Measurements from ENCODE around the gene CPNE2.
"Not testable (repeated sequence)": the region's sequence is repeated elsewhere in the genome, so short reads cannot be mapped to it uniquely, and the experiment has no call there.

The CPNE2 gene

DNA sequence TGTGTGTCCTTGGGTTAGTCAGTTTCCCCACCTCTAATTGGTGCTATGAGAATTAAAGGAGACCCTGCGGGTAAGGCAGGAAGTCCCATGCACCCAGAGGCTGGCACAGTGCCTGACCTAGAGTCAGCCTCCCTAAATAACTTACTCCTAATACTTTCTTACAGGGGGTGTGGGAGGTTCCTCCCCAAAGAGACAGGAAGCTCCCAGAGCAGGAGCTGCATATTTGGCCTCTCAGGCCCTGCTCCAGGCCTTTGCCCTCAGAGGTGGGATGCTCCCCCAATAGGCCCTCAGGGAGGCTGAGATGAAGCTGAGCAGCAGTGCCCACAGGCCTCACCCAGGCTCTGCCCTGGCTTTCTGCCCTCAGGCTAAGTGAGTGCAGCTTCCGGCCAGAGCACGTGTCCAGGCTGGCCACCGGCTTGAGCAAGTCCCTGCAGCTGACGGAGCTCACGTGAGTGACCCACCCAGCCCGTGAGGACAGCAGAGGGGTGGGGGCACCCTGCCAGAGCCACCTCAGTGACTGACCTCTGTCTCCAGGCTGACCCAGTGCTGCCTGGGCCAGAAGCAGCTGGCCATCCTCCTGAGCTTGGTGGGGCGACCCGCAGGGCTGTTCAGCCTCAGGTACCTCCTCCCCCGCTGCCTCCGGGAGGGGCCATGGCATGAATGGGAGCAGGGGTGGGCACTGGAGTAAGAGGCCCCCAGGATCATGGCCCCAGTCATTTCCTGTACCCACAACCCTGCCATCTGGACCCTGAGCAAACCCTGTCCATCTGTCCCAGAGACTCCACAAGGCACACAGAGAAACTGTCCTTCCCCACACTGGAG is 31.1 kb upstream of the CPNE2 start:
- Mint-ChIP-seq H3K36me3 (peaks cover 3% of the 10 kb centered on the region), H3K9me3 (ENCODE audit: low read depth) (no peaks in the 10 kb centered on the region)

DNA sequence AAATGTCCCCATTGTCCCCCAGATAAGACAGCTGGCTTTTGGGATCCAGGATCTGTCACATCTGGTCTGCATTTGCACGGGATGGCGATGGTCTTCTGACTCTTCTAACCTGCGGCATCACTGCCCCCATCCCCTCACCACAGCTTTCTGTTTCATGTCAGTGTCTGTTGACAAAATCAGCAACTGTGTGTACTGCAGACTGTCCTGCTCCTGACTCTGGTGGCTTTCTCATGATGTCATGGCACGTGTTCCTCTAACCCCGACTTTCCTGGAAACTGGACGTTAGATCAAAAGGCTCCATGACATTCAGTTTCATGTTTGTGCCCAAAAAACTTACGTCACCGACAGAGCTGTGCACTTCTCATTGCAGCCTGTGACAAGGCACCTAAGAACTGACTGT is 30.1 kb upstream of the CPNE2 start:
- Mint-ChIP-seq H3K4me3 (no peak overlapping the region), H3K4me1 (ENCODE audit: low read depth) (peaks cover 38% of the 10 kb centered on the region), H3K9me3 (ENCODE audit: low read depth) (no peaks in the 10 kb centered on the region), H3K27ac (peak overlapping the region; percentile 85), H3K27me3 (no peaks in the 10 kb centered on the region), H3K36me3 (peaks cover 3% of the 10 kb centered on the region)

More for the DNA sequence above, 31.1 kb upstream of the CPNE2 start:
- peak overlapping the region; percentile 85 for H3K27ac Mint-ChIP-seq
- H3K4me1 Mint-ChIP-seq (ENCODE audit: low read depth): peaks cover 34% of the 10 kb centered on the region
- no peaks in the 10 kb centered on the region for H3K27me3 Mint-ChIP-seq
- no peak overlapping the region for H3K4me3 Mint-ChIP-seq

DNA sequence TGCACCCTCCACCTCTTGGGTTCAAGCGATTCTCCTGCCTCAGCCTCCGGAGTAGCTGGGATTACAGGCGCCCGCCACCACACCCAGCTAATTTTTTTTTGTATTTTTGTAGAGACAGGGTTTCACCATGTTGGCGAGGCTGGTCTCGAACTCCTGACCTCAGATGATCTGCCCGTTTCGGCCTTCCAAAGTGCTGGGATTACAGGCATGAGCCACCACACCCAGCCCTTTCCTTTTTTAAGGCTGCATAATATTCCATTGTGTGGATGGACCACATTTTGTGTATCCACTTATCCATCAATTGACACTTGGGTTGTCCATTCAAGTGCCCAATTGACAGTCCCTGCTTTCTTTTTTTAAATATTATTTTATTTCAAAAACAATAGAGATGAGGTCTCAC is 29.2 kb upstream of the CPNE2 start:
- not testable (repeated sequence) for H3K36me3 Mint-ChIP-seq; H3K4me3 Mint-ChIP-seq; H3K27ac Mint-ChIP-seq; H3K27me3 Mint-ChIP-seq; H3K9me3 Mint-ChIP-seq (ENCODE audit: low read depth)
- H3K4me1 Mint-ChIP-seq (ENCODE audit: low read depth): peaks cover 32% of the 10 kb centered on the region

DNA sequence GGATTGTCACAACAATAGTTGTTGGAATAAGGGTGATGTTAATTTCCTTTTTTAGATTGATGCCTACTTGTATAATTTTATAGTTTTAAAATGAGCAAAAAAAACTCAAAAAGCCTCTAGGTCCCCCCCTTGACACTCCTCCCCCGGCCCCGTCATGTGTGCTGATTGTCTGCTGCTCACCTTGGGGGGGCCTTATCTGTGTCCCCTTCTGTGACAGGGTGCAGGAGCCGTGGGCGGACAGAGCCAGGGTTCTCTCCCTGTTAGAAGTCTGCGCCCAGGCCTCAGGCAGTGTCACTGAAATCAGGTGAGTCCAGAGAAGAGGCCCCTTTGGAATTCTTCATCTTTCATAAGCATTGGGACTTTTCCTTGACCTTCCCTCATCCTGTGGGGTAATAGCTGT is 27.4 kb upstream of the CPNE2 start:
- H3K27me3 Mint-ChIP-seq: no peaks in the 10 kb centered on the region
- no peaks in the 10 kb centered on the region for H3K9me3 Mint-ChIP-seq (ENCODE audit: low read depth)
- no peak overlapping the region for H3K4me3 Mint-ChIP-seq
- peak overlapping the region; percentile 46 for H3K27ac Mint-ChIP-seq
- H3K4me1 Mint-ChIP-seq (ENCODE audit: low read depth): peaks cover 32% of the 10 kb centered on the region
- peaks cover 3% of the 10 kb centered on the region for H3K36me3 Mint-ChIP-seq

DNA sequence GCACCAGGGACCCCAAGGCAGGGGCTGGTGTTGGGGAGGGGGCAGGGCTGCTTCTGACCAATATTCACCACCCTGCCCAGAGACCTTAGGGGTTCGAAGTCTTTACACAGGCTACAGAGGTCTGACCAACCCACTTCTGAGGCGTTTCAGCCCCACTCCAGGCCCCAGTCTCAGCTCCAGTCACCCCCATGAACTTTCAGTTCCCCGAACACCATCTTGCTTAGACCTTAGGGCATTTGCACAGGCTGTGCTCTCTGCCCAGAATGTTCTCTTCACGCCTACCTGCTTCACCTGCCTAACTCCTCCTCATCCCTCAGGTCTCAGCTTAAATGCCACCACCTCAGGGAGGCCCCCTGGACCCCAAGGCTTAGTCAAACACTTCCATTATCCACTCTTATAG is 25.8 kb upstream of the CPNE2 start:
- H3K9me3 Mint-ChIP-seq (ENCODE audit: low read depth): no peaks in the 10 kb centered on the region
- H3K27ac Mint-ChIP-seq: peak overlapping the region; percentile 66
- H3K4me3 Mint-ChIP-seq: no peak overlapping the region
- H3K4me1 Mint-ChIP-seq (ENCODE audit: low read depth): peaks cover 24% of the 10 kb centered on the region
- H3K36me3 Mint-ChIP-seq: peaks cover 3% of the 10 kb centered on the region
- no peaks in the 10 kb centered on the region for H3K27me3 Mint-ChIP-seq

DNA sequence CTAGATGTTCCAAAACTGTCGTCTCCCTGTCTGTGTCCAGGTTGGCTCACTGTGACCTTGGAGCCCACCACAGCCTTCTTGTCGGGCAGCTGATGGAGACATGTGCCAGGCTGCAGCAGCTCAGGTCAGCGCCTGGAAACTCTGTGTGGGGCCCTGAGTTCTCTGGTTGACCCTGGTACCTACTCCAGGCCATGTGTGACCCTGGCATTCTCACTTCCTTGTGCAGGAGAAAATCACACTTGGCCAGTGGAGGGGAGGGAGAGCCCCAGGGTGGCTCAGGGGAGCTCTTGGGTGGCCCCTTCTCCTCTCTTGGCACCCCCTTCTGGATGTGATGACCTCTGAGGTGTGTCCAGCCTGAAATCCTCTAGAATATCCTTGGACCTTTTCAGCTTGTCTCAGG is 25.0 kb upstream of the CPNE2 start:
- Mint-ChIP-seq H3K36me3 (peaks cover 3% of the 10 kb centered on the region), H3K4me1 (ENCODE audit: low read depth) (peaks cover 24% of the 10 kb centered on the region), H3K27me3 (no peaks in the 10 kb centered on the region), H3K9me3 (ENCODE audit: low read depth) (no peaks in the 10 kb centered on the region), H3K27ac (peak overlapping the region; percentile 72), H3K4me3 (no peak overlapping the region)

DNA sequence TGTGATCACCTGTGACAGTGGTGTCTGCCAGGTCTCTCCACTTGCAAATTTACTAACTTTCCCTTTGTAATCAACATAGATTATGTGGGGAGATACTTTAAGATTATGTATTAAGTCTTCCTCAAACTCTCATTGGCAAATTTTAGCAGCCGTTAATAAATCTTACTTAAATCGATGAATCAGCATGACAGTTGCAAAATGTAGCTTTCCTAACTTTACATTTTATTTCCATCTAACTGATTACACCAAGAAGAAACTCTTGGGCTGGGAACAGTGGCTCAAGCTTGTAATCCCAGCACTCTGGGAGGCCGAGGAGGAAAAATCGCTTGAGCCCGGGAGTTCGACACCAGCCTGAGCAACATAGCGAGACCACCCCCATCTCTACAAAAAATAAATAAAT is 23.3 kb upstream of the CPNE2 start:
- Mint-ChIP-seq H3K4me3 (no peak overlapping the region), H3K9me3 (ENCODE audit: low read depth) (no peaks in the 10 kb centered on the region), H3K36me3 (no peaks in the 10 kb centered on the region), H3K27me3 (no peaks in the 10 kb centered on the region), H3K27ac (peak overlapping the region; percentile 61), H3K4me1 (ENCODE audit: low read depth) (peaks cover 25% of the 10 kb centered on the region)

DNA sequence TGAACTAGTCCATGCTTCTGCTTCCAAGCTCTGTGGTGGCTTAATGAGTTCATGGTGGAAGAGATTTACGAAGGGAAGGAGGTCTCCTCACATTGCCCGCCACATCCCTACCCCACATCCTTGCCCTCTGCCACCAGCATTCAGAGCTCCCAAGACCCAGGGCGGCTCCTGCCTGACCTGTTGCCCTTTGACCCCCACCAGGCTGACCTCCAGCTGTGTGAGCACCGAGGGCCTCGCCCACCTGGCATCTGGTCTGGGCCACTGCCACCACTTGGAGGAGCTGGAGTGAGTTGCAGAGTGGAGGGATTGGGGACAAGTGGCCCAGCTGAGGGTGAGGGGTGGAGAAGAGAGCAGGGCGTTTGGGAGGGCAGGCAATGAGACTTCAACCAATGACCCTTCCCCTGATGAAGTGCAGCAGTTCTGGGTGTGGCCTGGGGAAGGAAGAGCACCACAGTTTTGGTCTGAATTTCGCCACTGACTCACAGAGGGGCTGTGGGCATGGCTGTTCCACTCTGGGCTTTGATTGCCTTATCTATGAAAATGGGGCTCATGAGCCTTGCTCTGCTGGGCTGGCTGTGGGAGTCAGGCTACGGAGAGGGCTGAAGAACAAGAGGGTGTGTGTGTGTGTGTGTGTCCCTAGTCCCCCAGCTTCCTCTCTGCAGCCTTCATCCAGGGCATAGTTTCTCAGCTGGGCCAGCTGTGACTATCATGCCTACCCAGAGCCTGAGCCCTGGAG is 22.6 kb upstream of the CPNE2 start:
- no peak overlapping the region for H3K4me3 Mint-ChIP-seq
- H3K27me3 Mint-ChIP-seq: no peaks in the 10 kb centered on the region
- H3K36me3 Mint-ChIP-seq: no peaks in the 10 kb centered on the region
- H3K27ac Mint-ChIP-seq: peak overlapping the region; percentile 86
- H3K4me1 Mint-ChIP-seq (ENCODE audit: low read depth): peaks cover 25% of the 10 kb centered on the region
- H3K9me3 Mint-ChIP-seq (ENCODE audit: low read depth): no peaks in the 10 kb centered on the region

DNA sequence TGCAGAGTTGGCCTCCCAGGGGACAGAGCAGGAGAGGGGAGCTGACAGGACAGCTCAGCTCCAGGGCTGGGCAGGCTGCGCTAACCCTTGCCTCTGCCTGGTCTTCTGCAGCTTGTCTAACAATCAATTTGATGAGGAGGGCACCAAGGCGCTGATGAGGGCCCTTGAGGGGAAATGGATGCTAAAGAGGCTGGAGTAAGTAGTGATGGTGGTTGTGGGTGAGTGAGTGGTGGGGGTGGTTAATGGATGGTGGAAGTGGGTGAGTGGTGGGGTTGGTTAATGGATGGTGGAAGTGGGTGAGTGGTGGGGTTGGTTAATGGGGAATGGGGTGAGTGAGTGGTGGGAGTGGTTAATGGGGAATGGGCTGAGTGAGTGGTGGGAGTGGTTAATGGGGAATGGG is 22.0 kb upstream of the CPNE2 start:
- peaks cover 25% of the 10 kb centered on the region for H3K4me1 Mint-ChIP-seq (ENCODE audit: low read depth)
- no peaks in the 10 kb centered on the region for H3K27me3 Mint-ChIP-seq
- no peak overlapping the region for H3K4me3 Mint-ChIP-seq
- peak overlapping the region; percentile 86 for H3K27ac Mint-ChIP-seq
- H3K9me3 Mint-ChIP-seq (ENCODE audit: low read depth): no peaks in the 10 kb centered on the region
- H3K36me3 Mint-ChIP-seq: no peaks in the 10 kb centered on the region

DNA sequence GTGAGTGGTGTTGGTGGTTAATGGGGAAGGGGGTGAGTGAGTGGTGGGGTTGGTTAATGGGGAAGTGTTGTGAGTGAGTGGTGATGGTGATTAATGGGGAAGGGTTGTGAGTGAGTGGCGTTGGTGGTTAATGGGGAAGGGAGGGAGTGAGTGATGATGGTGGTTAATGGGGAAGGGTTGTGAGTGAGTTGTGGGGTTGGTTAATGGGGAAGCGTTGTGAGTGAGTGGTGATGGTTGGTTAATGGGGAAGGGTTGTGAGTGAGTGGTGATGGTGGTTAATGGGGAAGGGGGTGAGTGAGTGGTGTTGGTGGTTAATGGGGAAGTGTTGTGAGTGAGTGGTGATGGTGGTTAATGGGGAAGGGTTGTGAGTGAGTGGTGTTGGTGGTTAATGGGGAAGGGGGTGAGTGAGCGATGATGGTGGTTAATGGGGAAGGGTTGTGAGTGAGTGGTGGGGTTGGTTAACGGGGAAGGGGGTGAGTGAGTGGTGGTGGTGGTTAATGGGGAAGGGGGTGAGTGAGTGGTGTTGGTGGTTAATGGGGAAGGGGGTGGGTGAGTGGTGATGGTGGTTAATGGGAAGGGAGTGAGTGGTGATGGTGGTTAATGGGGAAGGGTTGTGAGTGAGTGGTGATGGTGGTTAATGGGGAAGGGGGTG is 21.2 kb upstream of the CPNE2 start:
- not testable (repeated sequence) for H3K36me3 Mint-ChIP-seq; H3K9me3 Mint-ChIP-seq (ENCODE audit: low read depth); H3K4me3 Mint-ChIP-seq; H3K27me3 Mint-ChIP-seq
- H3K4me1 Mint-ChIP-seq (ENCODE audit: low read depth): peaks cover 25% of the 10 kb centered on the region
- peak overlapping the region; percentile 16 for H3K27ac Mint-ChIP-seq

DNA sequence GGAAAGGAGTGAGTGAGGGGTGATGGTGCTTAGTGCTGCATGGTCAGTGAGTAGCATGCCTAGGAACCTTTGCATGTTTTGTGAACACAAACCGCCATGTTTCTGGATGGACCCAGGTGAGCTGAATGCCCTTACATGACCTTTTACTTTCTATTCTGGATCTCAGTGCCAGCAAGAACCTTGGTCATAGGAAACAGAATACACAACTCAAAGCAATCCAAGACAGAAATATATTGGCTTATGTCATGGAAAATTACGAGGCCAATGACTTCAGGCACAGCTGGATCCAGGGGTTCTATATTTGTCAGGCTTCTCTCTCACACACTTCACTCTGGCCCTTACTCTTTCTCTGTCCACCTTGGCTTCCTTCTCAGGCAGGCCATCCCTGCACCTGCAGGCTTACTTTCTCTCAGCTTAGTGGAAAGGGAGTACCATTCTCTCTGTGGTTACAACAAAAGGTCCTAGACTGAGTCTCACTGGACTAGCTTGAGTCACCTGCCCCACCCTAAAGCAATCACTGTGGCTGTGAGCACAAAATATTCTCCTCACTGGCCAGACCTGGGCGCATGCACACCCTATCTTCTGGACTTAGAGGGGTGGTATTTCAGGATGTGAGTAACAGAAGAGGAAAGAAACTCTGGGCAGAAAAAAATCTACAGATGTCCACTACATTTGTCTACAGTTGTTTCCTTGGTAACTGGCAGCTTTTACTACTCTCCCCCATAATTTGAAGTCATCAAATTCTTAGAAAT is 20.4 kb upstream of the CPNE2 start:
- no peaks in the 10 kb centered on the region for H3K9me3 Mint-ChIP-seq (ENCODE audit: low read depth)
- peaks cover 22% of the 10 kb centered on the region for H3K4me1 Mint-ChIP-seq (ENCODE audit: low read depth)
- H3K4me3 Mint-ChIP-seq: no peak overlapping the region
- no peaks in the 10 kb centered on the region for H3K36me3 Mint-ChIP-seq
- H3K27me3 Mint-ChIP-seq: no peaks in the 10 kb centered on the region
- H3K27ac Mint-ChIP-seq: peak overlapping the region; percentile 83

DNA sequence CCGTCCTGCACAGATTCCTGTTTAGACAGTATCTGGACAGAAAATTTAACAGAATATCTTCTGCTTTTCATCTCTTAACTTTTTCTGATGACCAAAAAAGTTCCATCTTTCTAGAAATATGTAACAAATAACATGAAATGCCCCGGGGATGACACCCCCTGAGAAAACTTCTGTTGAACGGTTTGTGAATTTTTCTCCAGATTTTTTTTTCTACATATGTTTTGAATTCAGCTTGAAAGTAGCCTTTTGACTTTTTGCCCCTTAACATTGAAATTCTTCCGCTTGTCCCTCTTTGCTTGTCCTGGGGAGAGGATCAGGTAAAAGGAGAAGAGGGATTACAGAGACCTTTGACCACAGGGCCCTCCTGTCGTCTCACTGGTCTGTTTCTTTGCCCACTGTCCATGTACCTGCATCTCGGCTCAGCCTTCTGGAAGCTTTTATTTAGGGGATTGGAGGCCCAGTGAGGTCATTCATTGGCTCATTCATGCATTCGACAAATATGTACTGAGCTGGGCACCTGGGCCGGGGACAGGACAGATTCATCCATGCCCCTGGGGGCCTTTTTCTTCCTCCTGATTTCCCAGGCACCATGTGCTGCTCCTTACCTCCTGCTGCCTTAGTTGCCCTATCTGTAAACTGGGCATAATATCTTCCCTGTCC is 19.6 kb upstream of the CPNE2 start:
- Mint-ChIP-seq H3K27ac (peak overlapping the region; percentile 78), H3K4me3 (no peak overlapping the region), H3K9me3 (ENCODE audit: low read depth) (no peaks in the 10 kb centered on the region), H3K4me1 (ENCODE audit: low read depth) (peaks cover 21% of the 10 kb centered on the region), H3K27me3 (no peaks in the 10 kb centered on the region), H3K36me3 (no peaks in the 10 kb centered on the region)

DNA sequence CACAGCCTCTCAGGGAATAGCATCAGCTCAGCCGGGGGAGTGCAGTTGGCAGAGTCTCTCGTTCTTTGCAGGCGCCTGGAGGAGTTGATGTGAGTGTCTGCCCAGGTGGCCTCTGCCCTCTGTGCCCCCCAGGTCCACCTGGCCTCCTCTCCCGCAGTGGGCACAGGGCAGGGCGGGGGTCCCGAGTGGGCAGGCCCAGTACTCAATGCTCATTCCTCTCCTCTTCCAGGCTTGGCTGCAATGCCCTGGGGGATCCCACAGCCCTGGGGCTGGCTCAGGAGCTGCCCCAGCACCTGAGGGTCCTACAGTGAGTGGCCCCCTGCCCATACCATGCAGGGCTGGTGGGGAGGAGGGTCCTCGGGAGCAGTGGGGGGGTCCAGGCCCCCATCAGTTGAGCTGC is 14.7 kb upstream of the CPNE2 start:
- Mint-ChIP-seq H3K4me3 (no peak overlapping the region), H3K4me1 (ENCODE audit: low read depth) (peaks cover 4% of the 10 kb centered on the region), H3K27ac (no peak overlapping the region), H3K36me3 (no peaks in the 10 kb centered on the region), H3K9me3 (ENCODE audit: low read depth) (no peaks in the 10 kb centered on the region), H3K27me3 (no peaks in the 10 kb centered on the region)

DNA sequence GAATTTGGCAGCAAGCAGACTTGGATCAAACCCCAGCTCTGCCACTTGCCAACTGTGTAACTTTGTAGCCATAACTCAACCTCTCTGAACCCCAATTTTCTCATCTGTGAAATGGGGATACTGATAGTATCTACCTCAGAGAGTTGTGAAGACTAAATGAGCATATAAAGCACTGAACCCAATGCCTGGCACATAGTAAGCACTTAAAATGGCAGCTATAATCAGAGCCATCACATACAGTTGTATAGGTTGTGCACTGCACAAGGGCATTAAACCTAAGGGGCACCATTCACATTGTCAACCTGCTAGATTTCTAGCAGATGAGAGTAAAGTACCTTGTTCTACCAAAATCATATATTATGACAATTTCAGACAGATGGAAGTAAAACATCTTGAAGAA is 10.6 kb upstream of the CPNE2 start:
- Mint-ChIP-seq H3K27me3 (no peaks in the 10 kb centered on the region), H3K4me1 (ENCODE audit: low read depth) (peaks cover 13% of the 10 kb centered on the region), H3K27ac (peak overlapping the region; percentile 50), H3K36me3 (no peaks in the 10 kb centered on the region), H3K9me3 (ENCODE audit: low read depth) (no peaks in the 10 kb centered on the region), H3K4me3 (no peak overlapping the region)
